IPS-18a (cell line): ENCODE data around the gene ACTR1A.
"Not testable (repeated sequence)": the region's sequence is repeated elsewhere in the genome, so short reads cannot be mapped to it uniquely, and the experiment has no call there.

Experiments
- H3K27ac ChIP-seq: one replicate; pipeline ENCODE4 v1.5.1; 2013; ENCODE audit warnings: low read length
- H3K27me3 ChIP-seq: one replicate; pipeline ENCODE4 v1.6.1; 2013; ENCODE audit warnings: mild to moderate bottlenecking, low read length; ENCODE audit not compliant: control insufficient read depth, insufficient read depth
- H3K36me3 ChIP-seq: one replicate; pipeline ENCODE4 v1.6.1; 2013; ENCODE audit warnings: low read depth, low read length; ENCODE audit not compliant: control insufficient read depth
- H3K4me1 ChIP-seq: one replicate; pipeline ENCODE4 v1.6.1; 2013; ENCODE audit warnings: low read depth, low read length; ENCODE audit not compliant: control insufficient read depth
- H3K4me3 ChIP-seq: one replicate; pipeline ENCODE4 v1.5.1; 2013; ENCODE audit warnings: low read length
- H3K9ac ChIP-seq: one replicate; pipeline ENCODE4 v1.6.1; 2013; ENCODE audit warnings: mild to moderate bottlenecking, low read length, moderate library complexity
- H3K9me3 ChIP-seq: one replicate; pipeline ENCODE4 v1.6.1; 2013; ENCODE audit warnings: low read depth, low read length; ENCODE audit not compliant: control insufficient read depth

Gene ACTR1A

GRCh38 chr10:102500686-102501085 is 1.8 kb downstream of the ACTR1A start:
- Histone ChIP-seq H3K4me3 (peak overlapping the region; percentile 89), H3K27me3 (peaks cover 11% of the 10 kb centered on the region)
- H3K4me1 ChIP-seq, H3K36me3 ChIP-seq, H3K9ac ChIP-seq, H3K9me3 ChIP-seq, H3K27ac ChIP-seq: not testable (repeated sequence)

- no peaks in the 10 kb centered on the region for H3K36me3 ChIP-seq
- H3K4me3 ChIP-seq: no peak overlapping the region
- no peaks in the 10 kb centered on the region for H3K27me3 ChIP-seq
- no peak overlapping the region for H3K27ac ChIP-seq
- peaks cover 6% of the 10 kb centered on the region for H3K4me1 ChIP-seq
- no peaks in the 10 kb centered on the region for H3K9me3 ChIP-seq
- no peak overlapping the region for H3K9ac ChIP-seq
These were observed 3.2 kb downstream of the ACTR1A start for GRCh38 chr10:102499356-102499755.

DNA sequence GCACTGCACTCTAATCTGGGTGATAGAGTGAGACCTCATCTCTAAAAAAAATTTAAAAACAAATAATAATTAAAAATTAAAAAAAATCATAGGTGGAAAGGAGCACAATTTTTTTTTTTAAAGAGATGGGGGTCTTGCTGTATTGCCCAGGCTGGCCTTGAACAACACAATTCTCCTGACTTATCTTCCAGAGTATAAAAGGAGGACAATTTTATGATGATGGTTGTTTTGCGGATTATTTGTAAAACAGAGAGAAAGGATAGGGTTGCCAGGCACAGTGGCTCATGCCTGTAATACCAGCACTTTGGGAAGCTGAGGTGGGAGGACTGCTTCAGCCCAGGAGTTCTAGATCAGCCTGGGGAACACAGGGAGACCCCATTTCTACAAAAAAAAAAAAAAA is 5.0 kb downstream of the ACTR1A start:
- no peak overlapping the region for H3K9ac ChIP-seq
- H3K4me3 ChIP-seq: no peak overlapping the region
- no peak overlapping the region for H3K27ac ChIP-seq
- no peaks in the 10 kb centered on the region for H3K4me1 ChIP-seq
- H3K27me3 ChIP-seq: no peaks in the 10 kb centered on the region
- no peaks in the 10 kb centered on the region for H3K36me3 ChIP-seq
- H3K9me3 ChIP-seq: no peaks in the 10 kb centered on the region

DNA sequence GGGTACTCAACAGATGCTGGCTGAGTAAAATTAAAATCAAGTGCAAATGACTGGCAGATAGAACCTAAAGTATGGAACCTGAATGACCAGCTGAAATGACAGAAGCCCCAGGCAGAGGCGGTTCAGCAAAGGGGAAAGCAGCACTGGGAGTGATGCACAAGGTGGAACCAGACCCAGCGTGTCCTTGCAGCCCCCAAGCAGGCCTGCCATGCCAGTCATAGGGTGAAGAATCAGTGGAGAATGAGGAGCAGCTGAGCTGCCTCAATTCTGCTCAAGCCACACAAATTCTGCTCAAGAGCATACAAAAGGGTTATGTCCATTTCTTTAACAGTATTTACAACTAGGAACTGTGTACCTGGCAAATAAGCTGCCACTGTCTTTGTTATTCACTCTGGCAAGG is 8.7 kb downstream of the ACTR1A start:
- no peaks in the 10 kb centered on the region for H3K27me3 ChIP-seq
- no peaks in the 10 kb centered on the region for H3K9me3 ChIP-seq
- no peak overlapping the region for H3K4me3 ChIP-seq
- no peaks in the 10 kb centered on the region for H3K4me1 ChIP-seq
- peaks cover 11% of the 10 kb centered on the region for H3K36me3 ChIP-seq
- no peak overlapping the region for H3K9ac ChIP-seq
- no peak overlapping the region for H3K27ac ChIP-seq

GRCh38 chr10:102492983-102493382 is 9.5 kb downstream of the ACTR1A start:
- Histone ChIP-seq H3K36me3 (peaks cover 19% of the 10 kb centered on the region), H3K27ac (no peak overlapping the region)

GRCh38 chr10:102492344-102492939 is 10.1 kb downstream of the ACTR1A start:
- H3K4me1 ChIP-seq: no peaks in the 10 kb centered on the region
- H3K9me3 ChIP-seq: no peaks in the 10 kb centered on the region
- no peak overlapping the region for H3K4me3 ChIP-seq
- H3K36me3 ChIP-seq: peaks cover 22% of the 10 kb centered on the region
- H3K27ac ChIP-seq: no peak overlapping the region
- H3K27me3 ChIP-seq: no peaks in the 10 kb centered on the region
- H3K9ac ChIP-seq: no peak overlapping the region

More at GRCh38 chr10:102492983-102493382, 9.5 kb downstream of the ACTR1A start:
- Histone ChIP-seq H3K27me3 (no peaks in the 10 kb centered on the region), H3K4me1 (no peaks in the 10 kb centered on the region), H3K9ac (no peak overlapping the region), H3K4me3 (no peak overlapping the region), H3K9me3 (no peaks in the 10 kb centered on the region)

DNA sequence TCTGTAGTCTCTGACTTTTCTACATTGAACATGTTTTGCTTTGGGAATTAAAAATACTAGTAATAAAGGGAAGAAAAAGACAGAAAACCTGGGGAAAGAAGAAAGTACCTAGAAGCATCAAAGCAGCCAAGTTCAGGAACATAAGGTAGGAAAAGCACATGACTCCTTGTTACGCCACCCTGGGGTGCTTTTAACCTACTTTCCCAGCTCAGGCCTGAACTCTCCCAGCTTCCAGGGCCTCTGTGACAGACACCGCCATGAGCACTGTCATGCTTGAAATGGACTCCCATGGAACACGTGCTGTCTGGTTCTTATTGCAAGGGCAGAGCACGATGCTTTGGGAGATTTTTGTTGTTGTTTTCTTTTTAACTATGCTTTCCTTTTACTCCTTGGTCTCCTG is 11.4 kb downstream of the ACTR1A start:
- Histone ChIP-seq H3K27ac (no peak overlapping the region), H3K36me3 (peaks cover 28% of the 10 kb centered on the region), H3K9me3 (no peaks in the 10 kb centered on the region), H3K27me3 (no peaks in the 10 kb centered on the region), H3K4me1 (no peaks in the 10 kb centered on the region), H3K4me3 (no peak overlapping the region), H3K9ac (no peak overlapping the region)

DNA sequence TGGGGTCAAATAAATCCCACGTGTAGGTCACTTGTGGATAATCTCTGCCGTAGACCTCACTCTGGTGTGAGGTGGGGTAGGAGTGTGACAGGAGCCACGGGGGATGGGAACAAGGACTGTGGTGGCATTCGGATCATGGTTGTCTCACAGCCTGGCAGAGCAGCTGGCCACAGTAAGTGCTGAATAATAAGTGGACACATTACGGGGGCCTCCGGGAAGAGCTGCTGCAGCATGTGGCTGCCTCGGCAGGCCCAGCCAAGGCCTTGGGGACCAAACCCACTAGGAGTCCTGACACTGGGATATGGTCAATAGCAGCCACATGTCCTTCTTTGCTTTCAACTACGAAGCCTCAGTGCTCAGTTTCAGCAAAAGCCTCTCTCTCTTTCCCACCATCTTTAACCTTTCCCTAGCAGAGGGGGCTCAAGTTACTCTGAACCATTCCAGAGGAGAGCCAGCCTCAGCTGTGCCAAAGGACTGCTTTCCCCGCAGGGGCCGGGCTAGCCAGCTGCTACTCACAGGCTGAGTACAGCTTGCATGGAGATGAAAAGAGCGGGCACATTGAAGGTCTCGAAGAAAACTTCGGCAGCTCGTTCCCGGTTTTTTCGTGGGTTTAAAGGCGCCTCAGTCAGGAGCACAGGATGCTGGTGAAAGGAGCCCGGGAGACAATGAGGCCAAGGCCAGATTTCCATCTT is 17.3 kb downstream of the ACTR1A start:
- Histone ChIP-seq H3K27ac (no peak overlapping the region), H3K9me3 (no peaks in the 10 kb centered on the region), H3K27me3 (no peaks in the 10 kb centered on the region), H3K9ac (no peak overlapping the region), H3K4me3 (no peak overlapping the region), H3K4me1 (no peaks in the 10 kb centered on the region), H3K36me3 (peaks cover 82% of the 10 kb centered on the region)

DNA sequence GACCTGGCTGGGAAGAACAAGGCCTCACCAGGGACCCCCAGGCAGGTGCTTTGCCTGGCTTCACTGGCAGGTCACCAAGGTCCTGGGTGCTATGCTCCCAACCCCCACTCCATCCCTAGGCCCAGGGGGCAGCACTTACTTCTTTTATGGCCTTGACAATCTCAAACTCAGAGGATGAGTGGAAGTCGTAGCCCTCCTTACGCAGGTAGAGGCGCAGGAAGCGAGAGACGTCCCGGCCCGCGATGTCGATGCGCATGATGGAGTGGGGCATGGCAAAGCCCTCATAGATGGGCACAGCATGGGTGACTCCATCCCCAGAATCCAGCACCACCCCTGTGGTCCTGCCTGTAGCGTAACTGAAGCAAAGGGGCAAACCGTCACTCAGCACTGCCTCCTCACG is 18.5 kb downstream of the ACTR1A start:
- H3K27ac ChIP-seq: no peak overlapping the region
- peaks cover 80% of the 10 kb centered on the region for H3K36me3 ChIP-seq
- no peaks in the 10 kb centered on the region for H3K4me1 ChIP-seq
- no peak overlapping the region for H3K9ac ChIP-seq
- no peaks in the 10 kb centered on the region for H3K27me3 ChIP-seq
- H3K4me3 ChIP-seq: no peak overlapping the region
- H3K9me3 ChIP-seq: no peaks in the 10 kb centered on the region

GRCh38 chr10:102480396-102480795 is 22.1 kb downstream of the ACTR1A start:
- Histone ChIP-seq H3K36me3 (peaks cover 53% of the 10 kb centered on the region), H3K9ac (no peak overlapping the region), H3K27ac (no peak overlapping the region), H3K27me3 (no peaks in the 10 kb centered on the region), H3K4me1 (no peaks in the 10 kb centered on the region), H3K9me3 (no peaks in the 10 kb centered on the region), H3K4me3 (no peak overlapping the region)

GRCh38 chr10:102479651-102480050 is 22.9 kb downstream of the ACTR1A start:
- no peaks in the 10 kb centered on the region for H3K4me1 ChIP-seq
- peaks cover 46% of the 10 kb centered on the region for H3K36me3 ChIP-seq
- no peak overlapping the region for H3K4me3 ChIP-seq
- no peak overlapping the region for H3K9ac ChIP-seq
- H3K27ac ChIP-seq: no peak overlapping the region
- H3K27me3 ChIP-seq: no peaks in the 10 kb centered on the region
- H3K9me3 ChIP-seq: no peaks in the 10 kb centered on the region

GRCh38 chr10:102476466-102477141 is 25.9 kb downstream of the ACTR1A start:
- no peaks in the 10 kb centered on the region for H3K4me1 ChIP-seq
- no peak overlapping the region for H3K27ac ChIP-seq
- no peaks in the 10 kb centered on the region for H3K9me3 ChIP-seq
- no peaks in the 10 kb centered on the region for H3K27me3 ChIP-seq
- no peak overlapping the region for H3K9ac ChIP-seq
- H3K4me3 ChIP-seq: no peak overlapping the region
- H3K36me3 ChIP-seq: peaks cover 20% of the 10 kb centered on the region
